BLaER1 treated with 17β-estradiol and CSF1 and Interleukin-3, amounts not matched to agents 10 nM and 100 nM (cell line): ENCODE measurements around the gene ASB13.
"Not testable (repeated sequence)": the region's sequence is repeated elsewhere in the genome, so short reads cannot be mapped to it uniquely, and the experiment has no call there.

ENCODE experiments used
- H3K27ac ChIP-seq, 11 experiments: shearing (Covaris generic); formaldehyde crosslinking; 2 replicates each; pipeline ENCODE4 v1.8.1; 2022
- H3K27me3 ChIP-seq, 11 experiments: shearing (Covaris generic); formaldehyde crosslinking; 2 replicates each; pipeline ENCODE4 v1.8.1; 2022
- H3K36me3 ChIP-seq, 11 experiments: shearing (Covaris generic); formaldehyde crosslinking; 2 replicates each; pipeline ENCODE4 v1.8.1; 2022
- H3K4me1 ChIP-seq, 10 experiments: shearing (Covaris generic); formaldehyde crosslinking; 2 replicates each; pipeline ENCODE4 v1.8.1; 2022
- H3K4me2 ChIP-seq, 11 experiments: shearing (Covaris generic); formaldehyde crosslinking; 2 replicates each; pipeline ENCODE4 v1.8.1; 2022
- H3K4me3 ChIP-seq, 10 experiments: shearing (Covaris generic); formaldehyde crosslinking; 2 replicates each; pipeline ENCODE4 v1.8.1; 2022
- H3K9ac ChIP-seq, 11 experiments: shearing (Covaris generic); formaldehyde crosslinking; 2 replicates each; pipeline ENCODE4 v1.8.1; 2022
- H3K9me3 ChIP-seq, 11 experiments: shearing (Covaris generic); formaldehyde crosslinking; replicated peaks in 1 of 11; 2 replicates each; pipeline ENCODE4 v1.8.1; 2022
- H4K20me1 ChIP-seq, 11 experiments: shearing (Covaris generic); formaldehyde crosslinking; 2 replicates each; pipeline ENCODE4 v1.8.1; 2022
- Cebpa-rat ChIP-seq, 11 experiments: shearing (Covaris generic); IDR thresholded peaks; 2 replicates each; pipeline ENCODE4 v1.8.1; 2022

ASB13 gene

DNA sequence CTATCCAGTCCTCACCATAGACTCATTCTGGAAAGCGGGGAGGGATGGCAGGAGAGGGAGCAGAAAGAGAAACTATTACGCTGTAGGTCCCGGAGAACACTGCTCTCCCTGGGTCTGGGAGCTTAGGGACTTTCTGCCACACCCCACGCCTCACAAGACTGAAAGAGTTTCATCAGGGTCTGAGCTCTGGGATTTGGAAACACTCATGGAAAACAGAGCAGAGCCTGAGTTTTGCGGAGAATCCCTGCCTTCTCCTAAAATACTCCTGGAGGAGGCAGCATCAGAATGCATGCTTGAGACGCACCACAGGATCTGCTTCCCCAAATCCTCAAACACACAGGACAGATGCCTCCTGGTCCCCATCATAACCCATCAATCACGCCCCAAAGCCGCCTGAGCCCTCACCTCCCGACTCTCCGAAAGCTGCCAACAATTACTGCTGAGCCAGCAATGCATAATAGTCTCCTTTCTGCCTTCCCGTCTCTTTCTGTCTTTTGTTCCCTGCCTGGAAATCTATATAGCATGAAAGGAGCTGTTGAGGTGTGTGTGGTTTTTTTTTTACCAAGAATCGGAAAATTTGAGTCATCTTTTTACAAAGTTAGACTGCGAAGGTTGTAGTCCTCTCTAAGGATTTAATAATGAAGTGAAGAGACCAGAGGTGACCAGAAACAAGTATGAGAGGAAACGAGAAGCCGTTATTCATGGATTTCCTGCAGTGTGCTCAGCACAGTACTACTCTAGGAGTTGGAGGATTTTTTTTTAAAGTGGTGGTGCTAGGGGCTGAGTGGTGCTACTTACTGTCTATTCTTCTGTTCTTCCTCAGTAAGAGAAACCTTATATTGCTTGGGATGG lies 37.7 kb downstream of the ASB13 start:
- Histone ChIP-seq H3K27ac (no peak overlapping the region), H3K9me3 (no peaks in the 10 kb centered on the region), H3K9ac (peak overlapping the region in 3 of 11 experiments; percentile 2 to 12 (median 10); a peak in 2 of 22 replicates), H3K27me3 (peaks cover 0 to 6% (median 0%) of the 10 kb centered on the region in 11 experiments; a peak in 2 of 22 replicates), H3K36me3 (no peaks in the 10 kb centered on the region), H3K4me3 (no peak overlapping the region), H3K4me1 (peaks cover 13 to 33% (median 21%) of the 10 kb centered on the region in 10 experiments), H4K20me1 (no peaks in the 10 kb centered on the region), H3K4me2 (peak overlapping the region; percentile 41 to 73 (median 57))
- no peak for TF ChIP-seq Cebpa-rat (IDR thresholded peaks at IDR 0.05)

DNA sequence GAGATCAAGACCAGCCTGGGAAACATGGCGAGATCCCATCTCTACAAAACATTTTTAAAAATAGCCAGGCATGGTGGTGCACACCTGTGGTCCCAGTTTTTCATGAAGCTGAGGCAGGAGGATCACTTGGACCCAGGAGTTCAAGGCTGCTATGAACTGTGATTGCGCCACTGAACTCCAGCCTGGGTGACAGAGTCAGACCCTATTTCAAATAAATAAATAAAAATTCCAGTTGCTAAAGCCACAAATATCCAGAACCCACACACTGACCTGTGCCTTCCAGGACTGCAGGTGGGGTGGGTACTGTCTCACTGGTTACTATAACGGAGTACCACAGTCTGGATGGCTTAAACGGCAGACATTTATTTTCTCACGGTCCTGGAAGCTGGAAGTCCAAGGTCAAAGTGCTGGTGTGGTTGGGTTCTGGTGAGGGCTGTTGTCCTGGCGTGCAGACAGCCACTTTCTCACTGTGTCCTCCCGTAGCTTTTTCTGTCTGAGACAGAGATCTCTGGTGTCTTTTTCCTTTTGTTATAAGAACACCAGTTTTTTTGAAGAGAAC lies 38.8 kb downstream of the ASB13 start:
- Histone ChIP-seq H3K4me3 (no peak overlapping the region), H3K27ac (no peak overlapping the region), H3K4me1 (peaks cover 13 to 33% (median 21%) of the 10 kb centered on the region in 10 experiments), H4K20me1 (no peaks in the 10 kb centered on the region), H3K36me3 (no peaks in the 10 kb centered on the region), H3K27me3 (peaks cover 0 to 6% (median 0%) of the 10 kb centered on the region in 11 experiments; a peak in 2 of 22 replicates), H3K9ac (no peak overlapping the region), H3K9me3 (no peaks in the 10 kb centered on the region), H3K4me2 (no peak overlapping the region)
- no peak for TF ChIP-seq Cebpa-rat (IDR thresholded peaks at IDR 0.05)

DNA sequence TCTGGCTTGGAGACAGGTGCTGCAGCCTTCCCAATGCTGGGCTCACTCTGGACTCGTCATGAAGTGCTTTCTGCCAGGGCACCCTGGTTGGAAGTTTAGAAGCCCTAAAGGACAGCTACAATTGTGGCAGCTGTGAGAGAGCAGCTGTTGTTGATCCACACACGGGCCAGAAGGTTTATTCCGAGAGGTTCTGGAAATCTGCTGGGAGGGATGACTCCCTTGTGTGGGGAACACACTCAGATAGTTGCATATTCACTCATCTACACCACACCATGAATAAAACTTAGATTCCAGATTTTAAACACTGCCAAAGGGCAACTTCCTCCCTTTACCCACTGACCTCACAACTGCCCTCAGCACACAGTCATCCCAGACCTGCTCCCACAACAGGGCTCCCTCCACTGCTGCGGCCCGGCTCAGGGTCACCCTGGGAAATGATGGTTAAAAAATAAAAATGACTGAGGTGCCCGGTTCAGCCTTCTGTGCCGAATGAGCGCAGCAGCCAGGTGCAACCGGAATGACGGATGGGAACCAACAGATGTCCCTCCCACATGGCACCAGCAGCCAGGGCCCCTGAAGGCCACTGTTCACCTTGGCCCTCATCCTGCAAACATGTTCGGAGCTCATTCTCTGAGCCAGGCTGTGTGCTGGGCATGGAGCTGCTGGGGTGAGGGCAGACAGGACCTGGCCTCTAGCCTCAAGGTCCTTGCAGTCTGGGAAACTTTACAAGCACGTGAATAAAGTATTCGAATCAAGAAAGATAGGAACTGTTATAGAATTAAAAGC lies 40.2 kb downstream of the ASB13 start:
- H3K9ac ChIP-seq: no peak overlapping the region
- H3K4me1 ChIP-seq: peaks cover 12 to 24% (median 16%) of the 10 kb centered on the region in 10 experiments
- no peaks in the 10 kb centered on the region for H4K20me1 ChIP-seq
- H3K36me3 ChIP-seq: no peaks in the 10 kb centered on the region
- TF ChIP-seq Cebpa-rat (IDR thresholded peaks at IDR 0.05): no peak
- H3K27me3 ChIP-seq: peaks cover 0 to 6% (median 0%) of the 10 kb centered on the region in 11 experiments; a peak in 2 of 22 replicates
- no peaks in the 10 kb centered on the region for H3K9me3 ChIP-seq
- H3K4me2 ChIP-seq: no peak overlapping the region
- H3K4me3 ChIP-seq: no peak overlapping the region
- no peak overlapping the region for H3K27ac ChIP-seq

DNA sequence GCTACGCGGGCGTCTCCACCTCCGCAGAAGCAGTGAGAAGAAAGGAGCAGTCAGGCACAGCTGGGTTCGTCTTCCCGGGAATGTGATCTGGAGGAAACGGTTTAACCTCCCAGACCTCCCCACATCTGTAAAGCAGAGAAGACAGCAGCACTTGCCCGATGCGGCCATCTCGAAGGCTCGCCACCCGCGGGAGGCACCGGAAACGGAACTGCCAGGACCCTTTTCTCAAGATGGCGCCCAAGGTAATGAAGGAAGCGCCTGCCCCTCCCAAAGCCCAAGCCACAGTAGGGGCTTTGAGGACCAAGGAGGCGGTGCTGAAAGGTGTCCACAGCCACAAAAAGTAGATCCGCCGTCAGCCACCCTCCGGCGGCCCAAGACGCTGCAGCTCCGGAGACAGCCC lies 41.7 kb downstream of the ASB13 start:
- Histone ChIP-seq H4K20me1 (0 out of 22 replicates have a peak, but pooled peaks cover 0 to 2% (median 0%) of the 10 kb centered on the region in 11 experiments), H3K27me3 (peaks cover 0 to 6% (median 0%) of the 10 kb centered on the region in 11 experiments; a peak in 2 of 22 replicates), H3K4me1 (peaks cover 16 to 28% (median 23%) of the 10 kb centered on the region in 10 experiments), H3K4me3 (no peak overlapping the region), H3K9me3 (no peaks in the 10 kb centered on the region), H3K27ac (no peak overlapping the region), H3K36me3 (no peaks in the 10 kb centered on the region), H3K9ac (no peak overlapping the region), H3K4me2 (no peak overlapping the region)
- TF ChIP-seq Cebpa-rat (IDR thresholded peaks at IDR 0.05): no peak

DNA sequence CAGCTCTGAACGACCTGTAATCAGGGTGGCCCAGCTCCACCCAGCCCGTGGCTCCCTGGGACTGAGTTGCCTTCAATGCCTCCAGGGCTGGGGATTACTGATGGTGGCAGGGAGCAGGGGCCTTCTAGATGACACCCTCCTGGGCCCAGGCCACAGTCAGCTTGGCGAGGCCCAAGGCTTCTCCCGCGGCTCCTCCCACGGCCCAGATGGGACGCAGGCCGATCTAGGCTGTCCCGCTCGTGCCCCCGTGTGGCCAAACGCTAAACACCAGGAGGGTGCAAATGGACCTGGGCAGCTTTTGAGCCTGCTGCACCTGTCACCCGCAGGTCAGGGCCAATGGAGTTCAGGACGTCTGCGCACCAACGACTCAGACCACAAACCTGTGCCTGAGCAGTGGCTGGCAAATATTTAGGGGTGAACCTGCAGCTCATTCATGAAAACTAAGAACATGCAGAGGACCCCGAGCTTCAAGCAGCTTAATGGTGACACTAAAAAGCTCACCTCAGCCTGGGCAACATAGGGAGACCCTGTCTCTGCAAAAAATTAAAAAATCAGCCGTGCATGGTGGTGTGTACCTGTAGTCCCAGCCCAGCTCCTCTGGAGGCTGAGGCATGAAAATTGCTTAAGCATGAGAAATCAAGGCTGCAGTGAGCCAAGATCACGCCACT lies 43.2 kb downstream of the ASB13 start:
- H3K9ac ChIP-seq: no peak overlapping the region
- peaks cover 0 to 6% (median 0%) of the 10 kb centered on the region in 11 experiments; a peak in 3 of 22 replicates for H4K20me1 ChIP-seq
- H3K27ac ChIP-seq: no peak overlapping the region
- H3K36me3 ChIP-seq: no peaks in the 10 kb centered on the region
- no peak for TF ChIP-seq Cebpa-rat (IDR thresholded peaks at IDR 0.05)
- H3K4me1 ChIP-seq: peaks cover 11 to 25% (median 20%) of the 10 kb centered on the region in 10 experiments
- no peak overlapping the region for H3K4me3 ChIP-seq
- H3K4me2 ChIP-seq: peak overlapping the region in 2 of 11 experiments; percentile 54 to 67; a peak in 4 of 22 replicates
- no peaks in the 10 kb centered on the region for H3K9me3 ChIP-seq
- H3K27me3 ChIP-seq: no peaks in the 10 kb centered on the region

DNA sequence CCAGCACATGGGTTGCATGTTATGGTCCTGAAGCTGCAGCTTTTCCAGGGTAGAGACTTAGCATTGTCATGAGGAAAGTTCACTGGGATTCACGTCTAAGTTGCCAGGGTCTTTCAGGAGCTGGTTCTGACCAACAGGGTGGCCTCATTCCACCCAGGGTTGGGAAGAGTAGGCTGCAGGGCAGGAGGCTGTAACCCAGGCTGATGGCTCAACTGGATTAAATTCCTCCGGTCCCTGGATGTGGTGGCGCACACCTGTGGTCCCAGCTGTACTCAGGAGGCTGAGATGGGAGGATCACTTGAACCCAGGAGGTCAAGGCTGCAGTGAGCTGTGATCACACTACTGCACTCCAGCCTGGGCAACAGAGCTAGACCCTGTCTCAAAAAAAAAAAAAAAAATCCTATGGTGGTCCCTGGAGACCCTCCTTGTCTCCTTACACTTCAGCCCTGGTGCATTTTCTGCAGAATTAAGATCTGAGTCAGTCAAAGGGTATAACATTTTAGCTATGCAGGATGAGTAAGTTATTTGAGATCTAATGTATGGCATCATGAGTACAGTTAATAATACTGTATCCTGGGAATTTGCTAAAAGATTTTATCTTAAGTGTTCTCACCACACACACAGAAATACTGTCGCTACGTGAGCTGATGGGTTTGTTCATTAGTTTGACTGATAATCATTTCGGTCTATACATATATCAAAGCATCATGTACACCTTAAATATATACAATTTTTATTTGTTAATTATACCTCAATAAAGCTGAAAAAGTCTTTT lies 44.0 kb downstream of the ASB13 start:
- peaks cover 11 to 24% (median 20%) of the 10 kb centered on the region in 10 experiments for H3K4me1 ChIP-seq
- no peaks in the 10 kb centered on the region for H3K36me3 ChIP-seq
- no peaks in the 10 kb centered on the region for H3K27me3 ChIP-seq
- no peak overlapping the region for H3K4me3 ChIP-seq
- no peak overlapping the region for H3K27ac ChIP-seq
- H3K9ac ChIP-seq: no peak overlapping the region
- H3K9me3 ChIP-seq: no peaks in the 10 kb centered on the region
- peaks cover 0 to 6% (median 0%) of the 10 kb centered on the region in 11 experiments; a peak in 4 of 22 replicates for H4K20me1 ChIP-seq
- 0 out of 22 replicates have a peak overlapping the region, but pooled peaks of 1 of the 11 experiments have one; percentile 54 for H3K4me2 ChIP-seq
- TF ChIP-seq Cebpa-rat (IDR thresholded peaks at IDR 0.05): no peak

DNA sequence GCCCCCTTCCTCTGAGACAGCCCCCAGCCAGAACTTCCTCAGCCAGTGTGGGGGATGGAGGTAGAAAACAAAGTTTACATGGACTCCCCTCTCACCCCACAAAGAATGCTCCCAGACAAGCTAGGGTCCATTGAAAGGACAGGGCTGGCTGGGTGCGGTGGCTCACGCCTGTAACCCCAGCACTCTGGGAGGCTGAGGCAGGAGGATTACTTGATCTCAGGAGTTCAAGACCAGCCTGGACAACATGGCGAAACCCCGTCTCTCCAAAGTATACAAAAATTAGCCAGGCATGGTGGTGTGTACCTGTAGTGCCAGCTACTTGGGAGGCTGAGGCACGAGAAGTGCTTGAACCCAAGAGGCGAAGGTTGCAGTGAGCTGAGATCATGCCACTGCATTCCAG lies 45.0 kb downstream of the ASB13 start:
- not testable (repeated sequence) for H3K36me3 ChIP-seq, H3K27ac ChIP-seq, H3K4me2 ChIP-seq, H4K20me1 ChIP-seq, H3K9me3 ChIP-seq, H3K9ac ChIP-seq, H3K4me3 ChIP-seq, H3K27me3 ChIP-seq
- peaks cover 11 to 24% (median 20%) of the 10 kb centered on the region in 10 experiments for H3K4me1 ChIP-seq

DNA sequence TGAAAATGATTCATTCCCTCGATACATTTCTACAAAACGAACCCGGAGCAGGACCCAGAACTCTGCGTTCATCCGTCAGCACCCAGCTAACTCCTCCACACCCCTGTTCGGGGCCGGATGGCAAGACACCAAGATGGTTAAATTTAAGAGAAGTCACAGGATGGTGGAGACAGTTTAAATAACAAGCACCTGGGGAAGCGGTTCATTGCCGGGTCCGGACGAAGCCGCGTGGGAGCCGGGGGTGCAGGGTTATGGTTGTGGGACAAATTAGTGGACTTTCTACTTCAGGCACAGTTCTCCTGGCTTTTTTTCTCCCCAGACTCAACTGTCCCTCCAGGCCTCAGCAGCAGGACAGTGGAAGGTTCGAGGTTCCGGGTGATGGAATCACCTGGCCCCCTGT lies 45.4 kb downstream of the ASB13 start:
- H3K4me1 ChIP-seq: peaks cover 11 to 24% (median 20%) of the 10 kb centered on the region in 10 experiments
- H3K9ac ChIP-seq: no peak overlapping the region
- peaks cover 0 to 6% (median 0%) of the 10 kb centered on the region in 11 experiments; a peak in 4 of 22 replicates for H4K20me1 ChIP-seq
- no peaks in the 10 kb centered on the region for H3K36me3 ChIP-seq
- H3K9me3 ChIP-seq: no peaks in the 10 kb centered on the region
- no peaks in the 10 kb centered on the region for H3K27me3 ChIP-seq
- no peak for TF ChIP-seq Cebpa-rat (IDR thresholded peaks at IDR 0.05)
- no peak overlapping the region for H3K27ac ChIP-seq
- no peak overlapping the region for H3K4me2 ChIP-seq
- no peak overlapping the region for H3K4me3 ChIP-seq
